Right lobe of liver (tissue), 4 donors: ENCODE measurements around the gene FOXB1.

ENCODE experiments used
- POLR2A ChIP-seq: fragments of 450-650 bp; IDR thresholded peaks from one replicate; pipeline ENCODE4 v1.6.1; 2017; ENCODE audit warnings: antibody characterized with exemption, mild to moderate bottlenecking
- TF ChIP-seq, protein P1 (sequence below), 4 donors: fragments of 200-600 bp in 3 of 4; fragments of 450-650 bp in 1 of 4; IDR thresholded peaks; one replicate each; pipeline versions ENCODE4 v1.5.1 to v1.8.0; 2016 to 2022; ENCODE audit warnings: antibody characterized with exemption in 4 of 4, mild to moderate bottlenecking in 2 of 4
- donor health status: DM: no; HTN: no; CAD: no.
- donor health status: DM: no; HTN: no; CAD: no.
- donor health status: DM: no; HTN: yes; CAD: no.

DNA sequence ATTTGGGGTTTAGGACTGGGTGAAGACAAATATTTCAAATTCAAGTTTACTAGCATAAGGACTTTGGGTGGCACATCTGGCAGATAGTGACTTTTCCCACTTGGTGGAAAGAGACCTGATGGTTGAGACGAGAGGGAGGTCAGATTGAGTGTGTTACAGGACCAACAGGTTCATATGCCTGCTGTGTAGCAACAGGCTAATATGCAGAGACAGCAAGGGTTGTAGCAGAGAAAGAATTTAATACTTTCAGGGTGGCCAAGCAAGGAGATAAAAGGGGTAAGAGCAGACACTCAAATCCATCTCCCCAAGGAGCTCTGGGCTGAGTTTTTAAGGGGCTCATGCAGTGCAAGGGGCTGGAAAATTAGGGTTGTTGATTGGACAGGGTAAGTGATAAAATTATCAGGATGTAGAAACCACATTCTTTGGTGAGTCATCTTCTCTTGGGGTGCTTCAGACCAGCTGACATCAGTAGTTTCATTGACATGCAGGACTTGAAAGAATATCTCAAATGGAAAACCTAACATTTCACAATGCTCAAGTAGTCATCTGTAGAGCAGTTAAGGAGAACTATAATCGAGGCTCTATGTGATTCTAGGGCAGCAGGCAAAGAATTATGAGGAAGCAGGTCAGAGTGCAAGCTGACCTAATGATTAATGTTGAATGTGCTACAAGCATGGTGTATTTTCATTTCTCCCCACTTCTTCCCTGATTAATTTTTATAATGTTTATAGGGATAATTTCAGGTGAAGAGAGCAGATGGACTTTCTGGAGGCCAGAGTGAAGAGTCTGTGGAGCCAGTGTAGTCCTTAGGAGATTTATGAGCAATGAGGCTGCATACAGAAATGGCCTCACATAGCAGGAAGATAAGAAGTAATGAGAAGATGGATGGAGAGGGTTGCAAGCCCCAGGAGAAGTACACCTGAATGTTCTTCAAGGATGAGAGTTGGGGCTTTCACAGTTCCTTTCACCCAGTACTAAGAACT is 13.7 kb downstream of the FOXB1 start:
- TF ChIP-seq POLR2A, result no peak
- TF ChIP-seq, protein P1, sequence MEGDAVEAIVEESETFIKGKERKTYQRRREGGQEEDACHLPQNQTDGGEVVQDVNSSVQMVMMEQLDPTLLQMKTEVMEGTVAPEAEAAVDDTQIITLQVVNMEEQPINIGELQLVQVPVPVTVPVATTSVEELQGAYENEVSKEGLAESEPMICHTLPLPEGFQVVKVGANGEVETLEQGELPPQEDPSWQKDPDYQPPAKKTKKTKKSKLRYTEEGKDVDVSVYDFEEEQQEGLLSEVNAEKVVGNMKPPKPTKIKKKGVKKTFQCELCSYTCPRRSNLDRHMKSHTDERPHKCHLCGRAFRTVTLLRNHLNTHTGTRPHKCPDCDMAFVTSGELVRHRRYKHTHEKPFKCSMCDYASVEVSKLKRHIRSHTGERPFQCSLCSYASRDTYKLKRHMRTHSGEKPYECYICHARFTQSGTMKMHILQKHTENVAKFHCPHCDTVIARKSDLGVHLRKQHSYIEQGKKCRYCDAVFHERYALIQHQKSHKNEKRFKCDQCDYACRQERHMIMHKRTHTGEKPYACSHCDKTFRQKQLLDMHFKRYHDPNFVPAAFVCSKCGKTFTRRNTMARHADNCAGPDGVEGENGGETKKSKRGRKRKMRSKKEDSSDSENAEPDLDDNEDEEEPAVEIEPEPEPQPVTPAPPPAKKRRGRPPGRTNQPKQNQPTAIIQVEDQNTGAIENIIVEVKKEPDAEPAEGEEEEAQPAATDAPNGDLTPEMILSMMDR (IDR thresholded peaks at IDR 0.05), result no peak
